B cell (primary cell): Measurements from ENCODE around the gene OR1B1. TPM values are rescaled to one million over a fixed set of nuclear protein-coding genes. Genes with fewer than 3 reads are reported as not detected.

Source experiments
- ATAC-seq: fragments of 200-7000 bp; cut with Tn5 transposase; one replicate; pipeline ENCODE4 v1.10.0; 2021; ENCODE audit warnings: low read depth, mild to moderate bottlenecking, moderate number of reproducible peaks, moderate library complexity
- CTCF ChIA-PET: fragments of 350-600 bp; sonication (Branson Sonifier 250); formaldehyde crosslinking; loops from one replicate; lab custom pipeline; 2021; ENCODE audit warnings: antibody characterized with exemption, inconsistent platforms; lab: Charles Lee
- POLR2A ChIA-PET: fragments of 350-600 bp; sonication (Branson Sonifier 250); formaldehyde crosslinking; loops from one replicate; lab custom pipeline; 2021; ENCODE audit warnings: antibody characterized with exemption; lab: Charles Lee
- DNase-seq: peaks from one replicate; pipeline ENCODE4 v3.0.0; 2013
- H2AFZ ChIP-seq: 2 replicates; pipeline ENCODE4 v1.6.1; 2012; ENCODE audit warnings: mild to moderate bottlenecking, low read depth, low read length; ENCODE audit not compliant: insufficient read depth, poor library complexity, severe bottlenecking
- H3K27ac ChIP-seq, 2 donors: 1 replicate in 1 of 2; 2 replicates in 1 of 2; pipeline ENCODE4 v1.5.1; 2012 to 2013; ENCODE audit warnings: low read length in 2 of 2, mild to moderate bottlenecking in 2 of 2, moderate library complexity in 1 of 2
- H3K27me3 ChIP-seq, 4 experiments: fragments of 200-600 bp in 1 of 4; sonication (generic) in 1 of 4; replicated peaks in 1 of 4; 1 replicate in 2 of 4; 2 replicates in 2 of 4; pipeline versions ENCODE4 v1.6.1 to v1.7.0; 2013 to 2016; ENCODE audit warnings: low read length in 3 of 4, mild to moderate bottlenecking in 2 of 4, mixed read lengths in 1 of 4, moderate library complexity in 1 of 4; ENCODE audit not compliant: insufficient read depth in 4 of 4, control insufficient read depth in 3 of 4; ENCODE audit errors: control extremely low read depth in 1 of 4
- H3K36me3 ChIP-seq, 2 experiments: replicated peaks in 1 of 2; 1 replicate in 1 of 2; 2 replicates in 1 of 2; pipeline versions ENCODE4 v1.6.1 to v1.7.1; 2013; ENCODE audit warnings: low read length in 1 of 2; ENCODE audit not compliant: insufficient read depth in 2 of 2, control insufficient read depth in 1 of 2; ENCODE audit errors: control extremely low read depth in 1 of 2, extremely low read depth in 1 of 2
- H3K4me1 ChIP-seq, 2 donors: fragments of 200-600 bp in 1 of 2; sonication (generic) in 1 of 2; 1 replicate in 1 of 2; 2 replicates in 1 of 2; pipeline versions ENCODE4 v1.5.1 to v1.6.1; 2013 to 2017; ENCODE audit warnings: low read length in 2 of 2; ENCODE audit not compliant: control insufficient read depth in 2 of 2, insufficient read depth in 2 of 2
- H3K4me2 ChIP-seq: replicated peaks from 2 replicates; pipeline ENCODE3; 2012; ENCODE audit warnings: mild to moderate bottlenecking, low read depth, low read length; ENCODE audit not compliant: poor library complexity, severe bottlenecking
- H3K4me3 ChIP-seq, 5 experiments: fragments of 200-600 bp in 1 of 5; sonication (generic) in 1 of 5; 1 replicate in 3 of 5; 2 replicates in 2 of 5; pipeline versions ENCODE4 v1.5.1 to v1.7.0; 2011 to 2016; ENCODE audit warnings: low read length in 4 of 5, mild to moderate bottlenecking in 4 of 5, low read depth in 2 of 5, control low read depth in 1 of 5, moderate library complexity in 1 of 5; ENCODE audit not compliant: insufficient read depth in 1 of 5; ENCODE audit errors: control extremely low read depth in 1 of 5, extremely low read depth in 1 of 5
- H3K79me2 ChIP-seq: fragments of 200-600 bp; sonication (generic); one replicate; pipeline ENCODE4 v1.6.0; 2016; ENCODE audit warnings: low read length; ENCODE audit not compliant: control insufficient read depth, insufficient read depth
- H3K9ac ChIP-seq: fragments of 200-600 bp; sonication (generic); 2 replicates; pipeline ENCODE4 v1.6.1; 2017; ENCODE audit warnings: mild to moderate bottlenecking, low read length, moderate library complexity
- H3K9me3 ChIP-seq, 3 donors: one replicate each; pipeline versions ENCODE4 v1.6.1 to v1.7.1; 2013; ENCODE audit warnings: low read length in 2 of 3; ENCODE audit not compliant: control insufficient read depth in 2 of 3, insufficient read depth in 1 of 3; ENCODE audit errors: control extremely low read depth in 1 of 3
- H4K20me1 ChIP-seq: 2 replicates; pipeline ENCODE4 v1.6.0; 2012; ENCODE audit warnings: mild to moderate bottlenecking, low read length; ENCODE audit not compliant: insufficient read depth, control insufficient read depth, poor library complexity, severe bottlenecking
- H3K27ac Mint-ChIP-seq: one replicate; pipeline ENCODE4 v1.8.0; 2021; ENCODE audit warnings: mixed read lengths
- H3K27me3 Mint-ChIP-seq: one replicate; pipeline ENCODE4 v1.8.0; 2021; ENCODE audit warnings: mixed read lengths
- H3K4me1 Mint-ChIP-seq: one replicate; pipeline ENCODE4 v1.8.0; 2021; ENCODE audit warnings: mixed read lengths
- H3K4me3 Mint-ChIP-seq: one replicate; pipeline ENCODE4 v1.8.0; 2021; ENCODE audit warnings: mixed read lengths
- H3K9me3 Mint-ChIP-seq: one replicate; pipeline ENCODE4 v1.8.0; 2022; ENCODE audit warnings: mixed read lengths; ENCODE audit not compliant: insufficient read depth
- EZH2 ChIP-seq: IDR thresholded peaks from 2 replicates; pipeline ENCODE4 v1.6.1; 2012; ENCODE audit warnings: borderline replicate concordance, low read depth, mild to moderate bottlenecking, moderate library complexity, low read length; ENCODE audit not compliant: insufficient read depth, poor library complexity, severe bottlenecking
- WGBS: methylation state at CpG from one replicate; pipeline ENCODE4 v1.1.5; 2013; ENCODE audit warnings: missing lambda C conversion rate; ENCODE audit not compliant: insufficient coverage; 5-methylcytosine and 5-hydroxymethylcytosine counted together
- intact Hi-C: fragments of 100-400 bp; cut with micrococcal nuclease; formaldehyde crosslinking; loops from one replicate; pipeline ENCODE4 v1.10.0; 2022
- polyA plus RNA-seq: library from polyadenylated mRNA; depleted of rRNA; stranded (reverse); fragments of >200 nt; gene quantifications from 2 replicates; pipeline ENCODE4 v1.2.3, GENCODE V29; 2012
- total RNA-seq, 2 donors: library from RNA; stranded (reverse); fragments of 120-200 nt in 1 of 2; gene quantifications; 1 replicate in 1 of 2; 2 replicates in 1 of 2; pipeline versions ENCODE4 v1.2.3 to v1.2.4, GENCODE V29; 2013 to 2022
- TF ChIP-seq, protein P1 (sequence below): fragments of 200-600 bp; IDR thresholded peaks from one replicate; pipeline ENCODE4 v1.8.0; 2022; ENCODE audit warnings: antibody characterized with exemption, mild to moderate bottlenecking

The OR1B1 gene
- total and polyA plus RNA-seq, 2 donors (not counting 1 experiment from before 2014, with no cell fraction given): not detected

- no peak overlapping the region for H3K4me3 ChIP-seq
- ChIA-PET CTCF (no interaction called here), POLR2A (no interaction called here)
- H3K36me3 ChIP-seq: no peaks in the 10 kb centered on the region
- H3K9me3 ChIP-seq: peaks cover 2 to 22% (median 11%) of the 10 kb centered on the region in 3 donors
- no peak for DNase-seq
- no peaks in the 10 kb centered on the region for H3K4me1 ChIP-seq
- intact Hi-C loops: no loop called here
- no peaks in the 10 kb centered on the region for H4K20me1 ChIP-seq
- H3K27me3 Mint-ChIP-seq: peaks cover 24% of the 10 kb centered on the region
- H3K4me2 ChIP-seq: no peak overlapping the region
- no peak overlapping the region for H3K27ac ChIP-seq
- H3K27me3 ChIP-seq: peaks cover 0 to 3% (median 0%) of the 10 kb centered on the region in 4 experiments
- no peak overlapping the region for H2AFZ ChIP-seq
- peaks cover 6% of the 10 kb centered on the region for H3K9me3 Mint-ChIP-seq
- H3K9ac ChIP-seq: no peak overlapping the region
- no peak for ATAC-seq
- H3K27ac Mint-ChIP-seq: no peak overlapping the region
- TF ChIP-seq, protein P1, sequence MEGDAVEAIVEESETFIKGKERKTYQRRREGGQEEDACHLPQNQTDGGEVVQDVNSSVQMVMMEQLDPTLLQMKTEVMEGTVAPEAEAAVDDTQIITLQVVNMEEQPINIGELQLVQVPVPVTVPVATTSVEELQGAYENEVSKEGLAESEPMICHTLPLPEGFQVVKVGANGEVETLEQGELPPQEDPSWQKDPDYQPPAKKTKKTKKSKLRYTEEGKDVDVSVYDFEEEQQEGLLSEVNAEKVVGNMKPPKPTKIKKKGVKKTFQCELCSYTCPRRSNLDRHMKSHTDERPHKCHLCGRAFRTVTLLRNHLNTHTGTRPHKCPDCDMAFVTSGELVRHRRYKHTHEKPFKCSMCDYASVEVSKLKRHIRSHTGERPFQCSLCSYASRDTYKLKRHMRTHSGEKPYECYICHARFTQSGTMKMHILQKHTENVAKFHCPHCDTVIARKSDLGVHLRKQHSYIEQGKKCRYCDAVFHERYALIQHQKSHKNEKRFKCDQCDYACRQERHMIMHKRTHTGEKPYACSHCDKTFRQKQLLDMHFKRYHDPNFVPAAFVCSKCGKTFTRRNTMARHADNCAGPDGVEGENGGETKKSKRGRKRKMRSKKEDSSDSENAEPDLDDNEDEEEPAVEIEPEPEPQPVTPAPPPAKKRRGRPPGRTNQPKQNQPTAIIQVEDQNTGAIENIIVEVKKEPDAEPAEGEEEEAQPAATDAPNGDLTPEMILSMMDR: no peak
- TF ChIP-seq EZH2: no peak
- no peaks in the 10 kb centered on the region for H3K79me2 ChIP-seq
- H3K4me3 Mint-ChIP-seq: no peak overlapping the region
- no peaks in the 10 kb centered on the region for H3K4me1 Mint-ChIP-seq
Measured at GRCh38 chr9:122684851-122685250, 27.4 kb upstream of the OR1B1 start.

GRCh38 chr9:122672481-122672880 lies 15.1 kb upstream of the OR1B1 start:
- DNase-seq (no peak), ATAC-seq (no peak)
- H3K4me3 ChIP-seq: no peak overlapping the region
- intact Hi-C loops: no loop called here
- H3K4me2 ChIP-seq: no peak overlapping the region
- no peaks in the 10 kb centered on the region for H3K27me3 ChIP-seq
- no peaks in the 10 kb centered on the region for H4K20me1 ChIP-seq
- no peaks in the 10 kb centered on the region for H3K4me1 ChIP-seq
- H3K27ac ChIP-seq: no peak overlapping the region
- Mint-ChIP-seq H3K27ac (no peak overlapping the region), H3K9me3 (peaks cover 2% of the 10 kb centered on the region), H3K4me1 (no peaks in the 10 kb centered on the region), H3K4me3 (no peak overlapping the region), H3K27me3 (peaks cover 26% of the 10 kb centered on the region)
- peaks cover 0 to 8% (median 7%) of the 10 kb centered on the region in 3 donors for H3K9me3 ChIP-seq
- CTCF ChIA-PET: no interaction called here
- 71% methylated on average over 1 of the region's 2 CpGs for WGBS
- TF ChIP-seq, protein P1: no peak
- TF ChIP-seq EZH2: no peak
- no peak overlapping the region for H2AFZ ChIP-seq
- no peaks in the 10 kb centered on the region for H3K36me3 ChIP-seq
- POLR2A ChIA-PET: no interaction called here
- H3K9ac ChIP-seq: no peak overlapping the region
- H3K79me2 ChIP-seq: no peaks in the 10 kb centered on the region
